Measurements from ENCODE around the gene CRYZL1. TPM values are rescaled to one million over a fixed set of nuclear protein-coding genes. Genes with fewer than 3 reads are reported as not detected.

CRYZL1 gene
- total and polyA plus RNA-seq, 2 of the 8 experiments (the other 6 are each of a cell fraction or from before 2014, with no cell fraction given) = 15.6 to 15.8 TPM

DNA sequence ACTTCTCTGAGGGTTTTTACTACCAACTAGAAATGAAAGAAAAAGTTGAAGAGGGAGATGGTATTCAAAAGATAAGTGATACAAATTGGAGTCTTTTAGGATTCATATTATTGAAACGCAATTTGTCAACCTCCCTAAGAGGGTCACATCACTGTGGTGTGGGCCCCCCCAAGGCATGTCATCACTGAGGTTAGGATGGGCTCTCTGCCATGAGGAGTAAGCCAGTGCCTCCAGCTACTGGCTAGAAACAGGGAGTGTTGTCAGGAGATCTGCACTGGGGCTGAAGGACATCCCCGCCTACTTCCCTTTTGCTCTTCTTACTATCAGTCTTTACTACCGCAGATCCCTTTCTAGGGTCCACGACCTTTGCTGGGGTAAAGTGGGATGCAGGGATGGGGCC, 26.6 kb upstream of the CRYZL1 start:
- no peak overlapping the region for H2BK15ac ChIP-seq (ENCODE audit: low read length)
- H2AFZ ChIP-seq (ENCODE audit: low read length) = no peak overlapping the region
- peaks cover 6% of the 10 kb centered on the region for H3K79me1 ChIP-seq (ENCODE audit: low read depth, low read length)
- H3K4me2 ChIP-seq (ENCODE audit: insufficient read depth in 1 of 2, low read depth in 2 of 2, low read length in 2 of 2) = no peak overlapping the region
- H3K9ac ChIP-seq (replicated peaks in 1 of 4; ENCODE audit: extremely low read depth in 1 of 4, low read depth in 3 of 4, low read length in 3 of 4) = no peak overlapping the region
- no peak for DNase-seq (ENCODE audit: low read depth in 1 of 2, low spot score in 2 of 2)
- no peak overlapping the region for H2AK5ac ChIP-seq (ENCODE audit: low read depth, low read length)
- no peak overlapping the region for H3K4ac ChIP-seq (replicated peaks; ENCODE audit: insufficient read length, low read depth, low read length)
- no peak overlapping the region for H2BK20ac ChIP-seq (ENCODE audit: low read length)
- no peaks in the 10 kb centered on the region for H3K23me2 ChIP-seq (ENCODE audit: low read depth, low read length)
- H2BK12ac ChIP-seq (ENCODE audit: low read depth, low read length) = no peak overlapping the region
- no peak overlapping the region for H2BK5ac ChIP-seq (ENCODE audit: low read depth, low read length)
- TF ChIP-seq CHD2 (IDR thresholded peaks at IDR 0.05; ENCODE audit: low read length) (no peak), POLR2A (IDR thresholded peaks at IDR 0.05; ENCODE audit: control extremely low read depth in 1 of 2, low read depth in 2 of 2, low read length in 2 of 2) (no peak), YY1 (IDR thresholded peaks at IDR 0.05; ENCODE audit: low read depth, low read length) (no peak), CBX8 (IDR thresholded peaks at IDR 0.05; ENCODE audit: borderline replicate concordance, low read depth, low read length) (no peak), JUND (IDR thresholded peaks at IDR 0.05; ENCODE audit: low read length) (no peak), SIRT6 (IDR thresholded peaks at IDR 0.05; ENCODE audit: low read length) (no peak), KDM1A (IDR thresholded peaks at IDR 0.05; ENCODE audit: borderline replicate concordance, low read length) (no peak), GABPA (IDR thresholded peaks at IDR 0.05; ENCODE audit: borderline replicate concordance, insufficient read depth, low read length) (no peak), SAP30 (IDR thresholded peaks at IDR 0.05; ENCODE audit: insufficient read depth, insufficient replicate concordance, low read length) (no peak)
- TF ChIP-seq, protein P1, sequence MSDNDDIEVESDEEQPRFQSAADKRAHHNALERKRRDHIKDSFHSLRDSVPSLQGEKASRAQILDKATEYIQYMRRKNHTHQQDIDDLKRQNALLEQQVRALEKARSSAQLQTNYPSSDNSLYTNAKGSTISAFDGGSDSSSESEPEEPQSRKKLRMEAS (IDR thresholded peaks at IDR 0.05) = no peak
- TF ChIP-seq, protein P2, sequence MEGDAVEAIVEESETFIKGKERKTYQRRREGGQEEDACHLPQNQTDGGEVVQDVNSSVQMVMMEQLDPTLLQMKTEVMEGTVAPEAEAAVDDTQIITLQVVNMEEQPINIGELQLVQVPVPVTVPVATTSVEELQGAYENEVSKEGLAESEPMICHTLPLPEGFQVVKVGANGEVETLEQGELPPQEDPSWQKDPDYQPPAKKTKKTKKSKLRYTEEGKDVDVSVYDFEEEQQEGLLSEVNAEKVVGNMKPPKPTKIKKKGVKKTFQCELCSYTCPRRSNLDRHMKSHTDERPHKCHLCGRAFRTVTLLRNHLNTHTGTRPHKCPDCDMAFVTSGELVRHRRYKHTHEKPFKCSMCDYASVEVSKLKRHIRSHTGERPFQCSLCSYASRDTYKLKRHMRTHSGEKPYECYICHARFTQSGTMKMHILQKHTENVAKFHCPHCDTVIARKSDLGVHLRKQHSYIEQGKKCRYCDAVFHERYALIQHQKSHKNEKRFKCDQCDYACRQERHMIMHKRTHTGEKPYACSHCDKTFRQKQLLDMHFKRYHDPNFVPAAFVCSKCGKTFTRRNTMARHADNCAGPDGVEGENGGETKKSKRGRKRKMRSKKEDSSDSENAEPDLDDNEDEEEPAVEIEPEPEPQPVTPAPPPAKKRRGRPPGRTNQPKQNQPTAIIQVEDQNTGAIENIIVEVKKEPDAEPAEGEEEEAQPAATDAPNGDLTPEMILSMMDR (IDR thresholded peaks at IDR 0.05; ENCODE audit: control extremely low read depth in 1 of 3, insufficient read depth in 1 of 3, low read depth in 1 of 3, low read length in 3 of 3) = no peak
- ChIA-PET POLR2A (ENCODE audit: partially characterized antibody) (interaction anchor here (1.6 kb wide), 1 partner anchor 10 kb away, joined by 3 read pairs; no protein-coding TSS in a partner anchor), CTCF (ENCODE audit: partially characterized antibody) (interaction anchor here (0.8 kb wide), 1 partner anchor 17 kb away, joined by 3 read pairs; no protein-coding TSS in a partner anchor)
- no peak overlapping the region for H3K56ac ChIP-seq (replicated peaks; ENCODE audit: insufficient read length, low read depth, low read length)
- H3K27me3 ChIP-seq (replicated peaks in 1 of 4; ENCODE audit: control insufficient read depth in 3 of 4, extremely low read depth in 1 of 4, insufficient read depth in 3 of 4, low read length in 3 of 4) = no peaks in the 10 kb centered on the region
- H3K18ac ChIP-seq (ENCODE audit: extremely low read depth, low read length) = no peak overlapping the region
- H3K23ac ChIP-seq (ENCODE audit: insufficient read length) = no peak overlapping the region
- peaks cover 9 to 22% of the 10 kb centered on the region in 2 experiments for H4K20me1 ChIP-seq (replicated peaks in 1 of 2; ENCODE audit: control insufficient read depth in 1 of 2, insufficient read depth in 2 of 2, low read length in 2 of 2)
- no peak overlapping the region for H3K4me3 ChIP-seq (ENCODE audit: extremely low read depth in 1 of 4, insufficient read depth in 2 of 4, low read depth in 3 of 4, low read length in 4 of 4)
- H3K27ac ChIP-seq (ENCODE audit: low read depth, low read length) = no peak overlapping the region
- H3K9me3 ChIP-seq (ENCODE audit: insufficient read depth in 2 of 2, low read depth in 1 of 2, low read length in 1 of 2) = no peaks in the 10 kb centered on the region
- H3K79me2 ChIP-seq (ENCODE audit: control insufficient read depth in 1 of 2, insufficient read depth in 2 of 2, low read length in 2 of 2) = peaks cover 14 to 98% of the 10 kb centered on the region in 2 experiments
- no peak overlapping the region for H4K91ac ChIP-seq (replicated peaks; ENCODE audit: insufficient read length, low read length)
- no peaks in the 10 kb centered on the region for H3K36me3 ChIP-seq (ENCODE audit: control insufficient read depth in 2 of 4, insufficient read depth in 4 of 4, low read length in 3 of 4)
- FAIRE-seq = no peak
- H3K4me1 ChIP-seq (replicated peaks in 1 of 4; ENCODE audit: control insufficient read depth in 3 of 4, insufficient read depth in 4 of 4, low read length in 3 of 4) = peaks cover 0 to 8% (median 0%) of the 10 kb centered on the region in 4 experiments; a peak in 2 of 7 replicates
- WGBS, 2 experiments (ENCODE audit: extremely low coverage in 1 of 2, insufficient coverage in 1 of 2, insufficient read length in 1 of 2, insufficient replicate concordance in 2 of 2, low coverage in 1 of 2, low lambda C conversion rate in 2 of 2, missing lambda C conversion rate in 1 of 2) = 86% methylated on average over 4 of the region's 4 CpGs; no CpG with 5 or more reads in 1 of the 2 experiments
- no peak overlapping the region for H4K8ac ChIP-seq (ENCODE audit: extremely low read depth, insufficient read depth, low read length)
- H4K5ac ChIP-seq (ENCODE audit: insufficient read length, low read depth, low read length) = no peak overlapping the region
- H2BK120ac ChIP-seq (replicated peaks; ENCODE audit: low read depth, low read length) = no peak overlapping the region
- H3K14ac ChIP-seq (ENCODE audit: insufficient read length) = no peak overlapping the region

All from H1 (cell line).